ENCODE data around the gene RPL18A. TPM values are rescaled to one million over a fixed set of nuclear protein-coding genes. Genes with fewer than 3 reads are reported as not detected.
A peak's percentile ranks its signal among the peaks of the same experiment; 100 is the strongest.

The RPL18A gene
- total and polyA plus RNA-seq, 2 of the 13 experiments (the other 11 are each of a cell fraction or from before 2014, with no cell fraction given): 1,471 to 2,004 TPM

DNA sequence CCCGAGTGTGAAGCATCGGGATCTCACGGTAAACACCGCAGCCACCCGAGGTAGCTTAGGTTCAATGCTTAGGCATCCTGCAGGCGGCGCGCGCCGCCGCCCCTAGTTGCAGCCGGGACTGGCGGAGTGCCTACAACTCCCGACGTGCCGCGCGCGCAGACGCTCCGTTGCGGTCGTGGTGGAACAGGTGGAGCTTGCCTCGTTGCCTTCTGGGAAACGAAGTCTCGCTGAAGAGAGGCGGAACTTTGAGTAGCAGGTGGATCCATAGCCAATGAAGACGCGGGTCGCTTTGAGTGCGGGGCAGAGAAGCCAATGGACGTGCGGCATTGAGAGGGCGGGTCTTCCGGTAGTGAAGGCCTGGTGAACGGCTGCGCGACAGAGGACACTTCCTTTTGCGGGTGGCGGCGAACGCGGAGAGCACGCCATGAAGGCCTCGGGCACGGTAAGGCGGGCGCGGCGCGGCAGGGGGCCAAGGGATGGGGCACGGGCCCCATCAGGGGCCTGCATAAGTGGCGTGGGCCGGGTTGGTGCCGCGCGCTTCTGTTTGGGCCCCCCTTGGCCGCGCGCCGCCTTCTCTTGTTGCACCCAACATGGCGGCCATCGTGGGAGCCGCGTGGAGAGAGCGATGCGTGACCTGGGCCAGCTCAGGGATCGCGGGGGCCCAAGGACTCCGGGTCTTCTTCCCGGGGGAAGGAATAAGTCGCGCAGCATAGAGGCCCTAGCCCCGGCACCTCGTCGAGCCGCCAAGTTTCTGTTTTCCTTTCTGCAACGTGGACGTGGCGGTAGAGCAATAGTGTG, at the start of gene RPL18A (continued):
- TF ChIP-seq, protein P1, sequence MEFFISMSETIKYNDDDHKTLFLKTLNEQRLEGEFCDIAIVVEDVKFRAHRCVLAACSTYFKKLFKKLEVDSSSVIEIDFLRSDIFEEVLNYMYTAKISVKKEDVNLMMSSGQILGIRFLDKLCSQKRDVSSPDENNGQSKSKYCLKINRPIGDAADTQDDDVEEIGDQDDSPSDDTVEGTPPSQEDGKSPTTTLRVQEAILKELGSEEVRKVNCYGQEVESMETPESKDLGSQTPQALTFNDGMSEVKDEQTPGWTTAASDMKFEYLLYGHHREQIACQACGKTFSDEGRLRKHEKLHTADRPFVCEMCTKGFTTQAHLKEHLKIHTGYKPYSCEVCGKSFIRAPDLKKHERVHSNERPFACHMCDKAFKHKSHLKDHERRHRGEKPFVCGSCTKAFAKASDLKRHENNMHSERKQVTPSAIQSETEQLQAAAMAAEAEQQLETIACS (CRISPR knock-in tag; IDR thresholded peaks at IDR 0.05): no peak
- TF ChIP-seq ZNF510 (CRISPR knock-in tag; IDR thresholded peaks at IDR 0.05; ENCODE audit: low read depth): no peak
- TF ChIP-seq IKZF1 (IDR thresholded peaks at IDR 0.05): no peak
- TF ChIP-seq ZNF619 (CRISPR knock-in tag; IDR thresholded peaks at IDR 0.05): peak; percentile 68; the same call in 1 of the 2 replicates
- TF ChIP-seq FOXC1 (CRISPR knock-in tag; IDR thresholded peaks at IDR 0.05; ENCODE audit: borderline replicate concordance): no peak; the same call in 1 of the 2 replicates
- peak; percentile 33; the same call in 1 of the 2 replicates for TF ChIP-seq CSRNP1 (CRISPR knock-in tag; IDR thresholded peaks at IDR 0.05)
- no peak for TF ChIP-seq ZNF276 (CRISPR knock-in tag; IDR thresholded peaks at IDR 0.05; ENCODE audit: low read depth)
- no peak for TF ChIP-seq MBD4 (IDR thresholded peaks at IDR 0.05; ENCODE audit: borderline replicate concordance, low read length)
- no peak for TF ChIP-seq KLF13 (CRISPR knock-in tag; IDR thresholded peaks at IDR 0.05)
- TF ChIP-seq, protein P2, sequence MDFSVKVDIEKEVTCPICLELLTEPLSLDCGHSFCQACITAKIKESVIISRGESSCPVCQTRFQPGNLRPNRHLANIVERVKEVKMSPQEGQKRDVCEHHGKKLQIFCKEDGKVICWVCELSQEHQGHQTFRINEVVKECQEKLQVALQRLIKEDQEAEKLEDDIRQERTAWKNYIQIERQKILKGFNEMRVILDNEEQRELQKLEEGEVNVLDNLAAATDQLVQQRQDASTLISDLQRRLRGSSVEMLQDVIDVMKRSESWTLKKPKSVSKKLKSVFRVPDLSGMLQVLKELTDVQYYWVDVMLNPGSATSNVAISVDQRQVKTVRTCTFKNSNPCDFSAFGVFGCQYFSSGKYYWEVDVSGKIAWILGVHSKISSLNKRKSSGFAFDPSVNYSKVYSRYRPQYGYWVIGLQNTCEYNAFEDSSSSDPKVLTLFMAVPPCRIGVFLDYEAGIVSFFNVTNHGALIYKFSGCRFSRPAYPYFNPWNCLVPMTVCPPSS (IDR thresholded peaks at IDR 0.05): no peak
- TF ChIP-seq, protein P3, sequence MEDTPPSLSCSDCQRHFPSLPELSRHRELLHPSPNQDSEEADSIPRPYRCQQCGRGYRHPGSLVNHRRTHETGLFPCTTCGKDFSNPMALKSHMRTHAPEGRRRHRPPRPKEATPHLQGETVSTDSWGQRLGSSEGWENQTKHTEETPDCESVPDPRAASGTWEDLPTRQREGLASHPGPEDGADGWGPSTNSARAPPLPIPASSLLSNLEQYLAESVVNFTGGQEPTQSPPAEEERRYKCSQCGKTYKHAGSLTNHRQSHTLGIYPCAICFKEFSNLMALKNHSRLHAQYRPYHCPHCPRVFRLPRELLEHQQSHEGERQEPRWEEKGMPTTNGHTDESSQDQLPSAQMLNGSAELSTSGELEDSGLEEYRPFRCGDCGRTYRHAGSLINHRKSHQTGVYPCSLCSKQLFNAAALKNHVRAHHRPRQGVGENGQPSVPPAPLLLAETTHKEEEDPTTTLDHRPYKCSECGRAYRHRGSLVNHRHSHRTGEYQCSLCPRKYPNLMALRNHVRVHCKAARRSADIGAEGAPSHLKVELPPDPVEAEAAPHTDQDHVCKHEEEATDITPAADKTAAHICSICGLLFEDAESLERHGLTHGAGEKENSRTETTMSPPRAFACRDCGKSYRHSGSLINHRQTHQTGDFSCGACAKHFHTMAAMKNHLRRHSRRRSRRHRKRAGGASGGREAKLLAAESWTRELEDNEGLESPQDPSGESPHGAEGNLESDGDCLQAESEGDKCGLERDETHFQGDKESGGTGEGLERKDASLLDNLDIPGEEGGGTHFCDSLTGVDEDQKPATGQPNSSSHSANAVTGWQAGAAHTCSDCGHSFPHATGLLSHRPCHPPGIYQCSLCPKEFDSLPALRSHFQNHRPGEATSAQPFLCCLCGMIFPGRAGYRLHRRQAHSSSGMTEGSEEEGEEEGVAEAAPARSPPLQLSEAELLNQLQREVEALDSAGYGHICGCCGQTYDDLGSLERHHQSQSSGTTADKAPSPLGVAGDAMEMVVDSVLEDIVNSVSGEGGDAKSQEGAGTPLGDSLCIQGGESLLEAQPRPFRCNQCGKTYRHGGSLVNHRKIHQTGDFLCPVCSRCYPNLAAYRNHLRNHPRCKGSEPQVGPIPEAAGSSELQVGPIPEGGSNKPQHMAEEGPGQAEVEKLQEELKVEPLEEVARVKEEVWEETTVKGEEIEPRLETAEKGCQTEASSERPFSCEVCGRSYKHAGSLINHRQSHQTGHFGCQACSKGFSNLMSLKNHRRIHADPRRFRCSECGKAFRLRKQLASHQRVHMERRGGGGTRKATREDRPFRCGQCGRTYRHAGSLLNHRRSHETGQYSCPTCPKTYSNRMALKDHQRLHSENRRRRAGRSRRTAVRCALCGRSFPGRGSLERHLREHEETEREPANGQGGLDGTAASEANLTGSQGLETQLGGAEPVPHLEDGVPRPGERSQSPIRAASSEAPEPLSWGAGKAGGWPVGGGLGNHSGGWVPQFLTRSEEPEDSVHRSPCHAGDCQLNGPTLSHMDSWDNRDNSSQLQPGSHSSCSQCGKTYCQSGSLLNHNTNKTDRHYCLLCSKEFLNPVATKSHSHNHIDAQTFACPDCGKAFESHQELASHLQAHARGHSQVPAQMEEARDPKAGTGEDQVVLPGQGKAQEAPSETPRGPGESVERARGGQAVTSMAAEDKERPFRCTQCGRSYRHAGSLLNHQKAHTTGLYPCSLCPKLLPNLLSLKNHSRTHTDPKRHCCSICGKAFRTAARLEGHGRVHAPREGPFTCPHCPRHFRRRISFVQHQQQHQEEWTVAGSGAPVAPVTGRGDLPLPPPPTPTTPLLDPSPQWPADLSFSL (CRISPR knock-in tag; IDR thresholded peaks at IDR 0.05): no peak
- TF ChIP-seq ZFP41 (CRISPR knock-in tag; IDR thresholded peaks at IDR 0.05; ENCODE audit: borderline replicate concordance): no peak; the same call in 1 of the 2 replicates
- no peak for TF ChIP-seq ZNF549 (CRISPR knock-in tag; IDR thresholded peaks at IDR 0.05)
- peak; percentile 79; the same call in 1 of the 2 replicates for TF ChIP-seq ZNF225 (CRISPR knock-in tag; IDR thresholded peaks at IDR 0.05)
- TF ChIP-seq KLF9 (CRISPR knock-in tag; IDR thresholded peaks at IDR 0.05; ENCODE audit: low read depth): peak; percentile 21; the same call in 1 of the 2 replicates

All from HepG2 (cell line).